WERI-Rb-1 (cell line): Measurements from ENCODE around the gene MRGPRE.

Experiments used
- DNase-seq: peaks from one replicate; pipeline ENCODE4 v3.0.0-alpha.2; 2020
- H3K27ac ChIP-seq: fragments of 250-450 bp; sonication (Bioruptor Pico); 2 replicates; pipeline ENCODE4 v1.5.1; 2020; ENCODE audit warnings: mild to moderate bottlenecking, moderate library complexity
- H3K27me3 ChIP-seq: fragments of 250-450 bp; sonication (Bioruptor Pico); 2 replicates; pipeline ENCODE4 v1.5.1; 2021; ENCODE audit warnings: mild to moderate bottlenecking, low read depth, moderate library complexity; ENCODE audit not compliant: insufficient read depth, severe bottlenecking
- H3K36me3 ChIP-seq: fragments of 250-450 bp; sonication (Bioruptor Pico); 2 replicates; pipeline ENCODE4 v1.5.1; 2020; ENCODE audit warnings: mild to moderate bottlenecking, moderate library complexity
- H3K4me3 ChIP-seq: 2 replicates; pipeline ENCODE4 v1.5.1; 2011; ENCODE audit warnings: low read depth, mild to moderate bottlenecking, control low read depth, low read length
- H3K9me3 ChIP-seq: fragments of 250-450 bp; sonication (Bioruptor Pico); 2 replicates; pipeline ENCODE4 v1.5.1; 2021; ENCODE audit warnings: mild to moderate bottlenecking, moderate library complexity; ENCODE audit not compliant: severe bottlenecking
- TF ChIP-seq, protein P1 (sequence below): IDR thresholded peaks from 2 replicates; pipeline ENCODE4 v1.5.1; 2011; ENCODE audit warnings: low read depth, mild to moderate bottlenecking, control low read depth, inconsistent platforms, low read length

MRGPRE gene

DNA sequence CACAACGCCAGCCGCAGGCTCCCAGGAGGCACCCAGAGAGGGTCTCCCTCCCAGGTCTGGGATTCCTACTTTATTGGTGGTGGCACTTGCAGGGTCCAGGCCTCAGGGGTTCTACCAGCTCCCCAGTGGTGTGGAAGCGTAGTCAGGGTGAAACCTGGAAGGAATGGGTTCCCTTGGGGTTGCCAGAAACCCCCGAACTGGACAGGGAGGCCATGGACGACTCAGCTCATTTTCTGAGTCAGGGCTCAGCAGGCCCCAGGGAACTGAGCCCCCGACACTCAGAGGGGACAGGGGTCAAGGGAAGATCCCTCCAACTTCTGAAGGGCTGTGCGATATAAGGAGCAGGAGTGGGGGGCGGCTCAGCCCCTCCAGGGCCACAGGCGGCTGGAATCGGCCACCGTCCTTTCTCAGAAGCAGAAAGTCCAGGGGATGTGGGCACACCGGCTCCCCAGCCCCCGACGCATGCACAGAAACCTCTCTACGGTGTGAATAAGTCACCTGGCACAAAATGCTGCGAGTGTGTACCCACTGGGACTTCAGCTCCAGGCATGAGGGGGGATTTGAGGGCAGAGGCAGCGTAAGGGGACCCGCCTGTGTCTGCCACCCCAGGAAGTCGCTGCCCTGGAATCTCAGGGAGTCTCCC, 38.7 kb downstream of the MRGPRE start:
- Histone ChIP-seq H3K4me3 (no peak overlapping the region), H3K36me3 (no peaks in the 10 kb centered on the region), H3K27me3 (no peaks in the 10 kb centered on the region), H3K9me3 (no peaks in the 10 kb centered on the region), H3K27ac (no peak overlapping the region)
- DNase-seq: no peak
- TF ChIP-seq, protein P1, sequence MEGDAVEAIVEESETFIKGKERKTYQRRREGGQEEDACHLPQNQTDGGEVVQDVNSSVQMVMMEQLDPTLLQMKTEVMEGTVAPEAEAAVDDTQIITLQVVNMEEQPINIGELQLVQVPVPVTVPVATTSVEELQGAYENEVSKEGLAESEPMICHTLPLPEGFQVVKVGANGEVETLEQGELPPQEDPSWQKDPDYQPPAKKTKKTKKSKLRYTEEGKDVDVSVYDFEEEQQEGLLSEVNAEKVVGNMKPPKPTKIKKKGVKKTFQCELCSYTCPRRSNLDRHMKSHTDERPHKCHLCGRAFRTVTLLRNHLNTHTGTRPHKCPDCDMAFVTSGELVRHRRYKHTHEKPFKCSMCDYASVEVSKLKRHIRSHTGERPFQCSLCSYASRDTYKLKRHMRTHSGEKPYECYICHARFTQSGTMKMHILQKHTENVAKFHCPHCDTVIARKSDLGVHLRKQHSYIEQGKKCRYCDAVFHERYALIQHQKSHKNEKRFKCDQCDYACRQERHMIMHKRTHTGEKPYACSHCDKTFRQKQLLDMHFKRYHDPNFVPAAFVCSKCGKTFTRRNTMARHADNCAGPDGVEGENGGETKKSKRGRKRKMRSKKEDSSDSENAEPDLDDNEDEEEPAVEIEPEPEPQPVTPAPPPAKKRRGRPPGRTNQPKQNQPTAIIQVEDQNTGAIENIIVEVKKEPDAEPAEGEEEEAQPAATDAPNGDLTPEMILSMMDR: no peak

DNA sequence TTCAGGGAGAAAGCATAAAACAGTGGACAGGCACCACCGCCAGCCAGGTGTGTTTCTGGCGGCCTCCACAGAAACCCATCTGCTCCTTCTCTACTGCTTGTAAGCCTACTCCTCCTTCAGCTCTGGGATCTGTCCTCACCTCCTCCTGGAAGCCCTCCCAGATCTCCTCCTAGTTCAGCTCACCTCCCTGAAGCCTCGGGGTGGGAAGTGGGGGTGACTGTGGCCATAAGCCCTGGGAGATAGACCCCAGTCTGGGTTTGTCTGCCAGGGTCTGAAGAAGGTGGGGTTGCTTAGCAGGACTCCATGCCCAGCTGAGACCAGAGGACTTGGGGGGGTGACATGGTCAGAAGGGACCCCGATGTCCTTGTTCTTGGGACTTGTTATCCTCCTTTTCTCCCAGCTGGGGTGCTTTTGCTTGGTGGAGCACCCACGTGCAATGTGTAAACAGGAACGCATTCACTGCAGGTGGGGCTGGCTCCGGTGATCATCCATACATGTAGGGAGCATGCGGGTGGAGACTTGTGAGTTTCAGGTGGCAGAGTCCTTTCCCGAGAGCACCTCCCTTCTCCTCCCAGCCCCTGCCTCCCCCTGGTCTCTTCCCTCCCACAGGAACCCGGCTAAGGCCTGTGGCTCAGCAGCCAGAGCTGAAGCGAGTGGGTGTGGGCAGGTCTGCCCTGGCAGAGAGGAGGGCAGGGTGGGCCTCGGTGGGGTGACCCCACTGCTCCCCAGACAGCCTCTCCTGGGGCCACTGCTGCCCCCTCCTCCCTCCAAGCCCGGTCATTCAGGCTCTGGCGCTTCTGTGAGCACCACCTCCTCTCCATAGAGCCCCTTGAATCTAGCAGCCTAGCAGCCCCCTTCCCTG, 39.5 kb downstream of the MRGPRE start:
- Histone ChIP-seq H3K9me3 (no peaks in the 10 kb centered on the region), H3K27me3 (no peaks in the 10 kb centered on the region), H3K27ac (no peak overlapping the region), H3K36me3 (no peaks in the 10 kb centered on the region), H3K4me3 (no peak overlapping the region)
- DNase-seq: no peak
- TF ChIP-seq, protein P1: no peak

DNA sequence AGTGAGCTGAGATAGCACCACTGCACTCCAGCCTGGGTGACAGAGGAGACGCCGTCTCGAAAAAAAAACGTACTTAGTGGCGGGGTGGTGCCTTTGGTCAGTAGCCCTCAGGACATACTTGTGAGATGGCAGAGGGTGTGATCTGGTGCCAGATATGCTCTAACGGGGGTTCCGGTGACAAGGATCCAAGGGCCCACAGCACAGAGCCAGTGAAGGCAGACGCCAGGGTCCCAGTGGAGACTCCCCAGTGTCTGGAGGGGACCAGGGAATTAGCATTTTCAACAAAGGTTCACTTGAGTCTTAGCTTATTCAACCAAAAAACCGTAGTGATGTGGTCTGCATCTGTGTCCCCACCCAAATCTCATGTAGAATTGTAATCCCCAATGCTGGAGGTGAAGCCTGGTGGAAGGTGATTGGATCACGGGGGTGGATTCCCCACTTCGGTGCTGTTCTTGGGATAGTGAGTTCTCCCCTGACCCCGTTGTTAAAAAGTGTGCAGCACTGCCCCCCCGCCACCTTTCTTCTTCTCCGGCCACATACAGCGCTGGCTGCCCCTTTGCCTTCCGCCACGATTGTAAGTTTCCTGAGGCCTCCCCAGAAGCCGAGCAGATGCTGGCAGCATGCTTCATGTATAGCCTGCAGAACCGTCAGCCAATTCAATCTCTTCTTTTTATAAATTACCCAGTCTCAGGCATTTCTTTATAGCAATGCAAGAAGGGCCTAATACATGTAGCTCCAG, 40.5 kb downstream of the MRGPRE start:
- Histone ChIP-seq H3K27me3 (no peaks in the 10 kb centered on the region), H3K9me3 (no peaks in the 10 kb centered on the region)

DNA sequence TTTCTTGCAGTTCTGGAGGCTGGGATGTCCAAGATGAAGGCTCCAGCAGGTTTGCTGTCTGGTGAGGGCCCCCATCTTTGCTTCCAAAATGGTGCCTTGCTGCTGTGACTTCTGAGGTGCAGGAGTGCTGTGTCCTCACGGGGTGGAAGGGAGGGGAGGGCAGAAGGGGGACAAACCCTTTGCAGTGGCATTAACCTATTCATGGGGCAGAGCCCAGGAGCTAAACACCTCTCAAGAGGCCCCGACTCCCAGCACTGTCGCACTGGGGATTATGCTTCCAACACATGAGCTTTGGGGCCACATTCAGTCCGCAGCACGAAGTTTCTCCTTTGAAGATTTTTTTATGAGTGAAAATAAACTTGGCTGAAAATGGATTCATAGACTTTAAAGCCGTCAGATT, 41.6 kb downstream of the MRGPRE start:
- TF ChIP-seq, protein P1: no peak
- H3K4me3 ChIP-seq: no peak overlapping the region
- no peaks in the 10 kb centered on the region for H3K27me3 ChIP-seq
- DNase-seq: no peak
- no peaks in the 10 kb centered on the region for H3K9me3 ChIP-seq
- H3K36me3 ChIP-seq: no peaks in the 10 kb centered on the region
- 0 out of 2 replicates have a peak overlapping the region, but pooled peaks have one; percentile 18 for H3K27ac ChIP-seq

More for the DNA sequence above, 40.5 kb downstream of the MRGPRE start:
- DNase-seq: no peak
- Histone ChIP-seq H3K27ac (no peak overlapping the region), H3K36me3 (no peaks in the 10 kb centered on the region), H3K4me3 (no peak overlapping the region)
- TF ChIP-seq, protein P1: no peak

DNA sequence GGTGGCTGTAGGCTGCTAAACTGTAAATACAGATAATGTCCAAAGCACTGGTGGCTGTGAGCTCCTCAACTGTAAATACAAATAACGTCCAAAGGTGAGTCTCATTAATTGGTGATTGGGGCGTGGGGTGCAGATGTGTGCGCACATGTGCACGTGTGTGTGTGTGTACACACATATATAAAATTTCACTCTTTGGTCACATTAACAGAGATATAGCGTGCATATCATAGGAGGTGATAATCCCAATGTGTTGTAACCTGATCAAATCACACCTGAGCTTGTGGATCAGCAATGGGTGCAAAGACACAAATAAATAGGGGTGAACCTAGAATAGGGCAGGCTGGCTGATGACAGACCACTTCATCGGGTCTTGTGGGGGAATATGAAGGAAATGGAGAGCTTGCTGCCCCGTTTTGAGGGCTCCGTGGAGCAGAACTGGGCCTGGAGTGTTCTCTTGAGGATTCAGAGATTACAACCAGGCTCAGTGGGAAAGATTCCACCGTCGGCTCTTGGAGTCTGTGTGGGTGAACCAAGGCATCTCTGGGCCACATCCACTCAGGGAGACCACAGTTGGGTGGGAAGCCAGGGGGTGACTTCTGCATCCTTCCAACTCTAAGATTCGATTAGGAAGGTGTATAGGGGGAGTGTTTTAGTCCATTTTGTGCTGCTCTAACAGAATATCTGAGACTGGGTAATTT, 42.2 kb downstream of the MRGPRE start:
- Histone ChIP-seq H3K4me3 (no peak overlapping the region), H3K27ac (no peak overlapping the region), H3K36me3 (no peaks in the 10 kb centered on the region), H3K27me3 (no peaks in the 10 kb centered on the region), H3K9me3 (no peaks in the 10 kb centered on the region)
- no peak for DNase-seq
- TF ChIP-seq, protein P1: no peak
